Left ventricle myocardium inferior (tissue), 1 donor: ENCODE results near the gene GCK. TPM values are rescaled to one million over a fixed set of nuclear protein-coding genes. Genes with fewer than 3 reads are reported as not detected.

Experiments used
- DNase-seq: peaks from one replicate; pipeline ENCODE4 v3.0.0-alpha.2; 2020
- H3K27ac ChIP-seq: fragments of 200-600 bp; replicated peaks from 2 replicates; pipeline ENCODE4 v1.8.0; 2021
- H3K27me3 ChIP-seq: fragments of 200-600 bp; 2 replicates; pipeline ENCODE4 v1.8.0; 2021; ENCODE audit warnings: low read depth
- H3K36me3 ChIP-seq: fragments of 200-600 bp; 2 replicates; pipeline ENCODE4 v1.8.0; 2021
- H3K4me1 ChIP-seq: fragments of 200-600 bp; 2 replicates; pipeline ENCODE4 v1.8.0; 2021
- H3K4me3 ChIP-seq: fragments of 200-600 bp; 2 replicates; pipeline ENCODE4 v1.8.0; 2021; ENCODE audit warnings: mild to moderate bottlenecking, moderate library complexity
- H3K9me3 ChIP-seq: fragments of 200-600 bp; replicated peaks from 2 replicates; pipeline ENCODE4 v1.8.0; 2021
- CTCF ChIP-seq: fragments of 200-600 bp; IDR thresholded peaks from 2 replicates; pipeline ENCODE4 v1.8.0; 2021; ENCODE audit warnings: antibody characterized with exemption, mild to moderate bottlenecking, borderline replicate concordance
- intact Hi-C: fragments of 100-400 bp; cut with micrococcal nuclease; formaldehyde crosslinking; loops from one replicate; pipeline ENCODE4 v1.11.0; 2022
- total RNA-seq: library from RNA; stranded (reverse); fragmentation: NEBNext Ultra II Directional; extraction: Animal tissue kit (Norgen Biotek cat#: 25700); gene quantifications from one replicate; pipeline ENCODE4 v1.2.1, GENCODE V29; 2021
- donor health status: DM: no; HTN: yes; CAD: no; lungs with severe emphysema.

Gene GCK
- total RNA-seq, 1 donor from 2014 or later: 0.49 TPM

- Histone ChIP-seq H3K4me1 (no peaks in the 10 kb centered on the region), H3K27ac (no peak overlapping the region), H3K27me3 (peaks cover 11% of the 10 kb centered on the region), H3K9me3 (peaks cover 21% of the 10 kb centered on the region), H3K4me3 (no peak overlapping the region), H3K36me3 (no peaks in the 10 kb centered on the region)
- no peak for TF ChIP-seq CTCF
- DNase-seq: no peak
- intact Hi-C loops: no loop called here
Measured at GRCh38 chr7:44183386-44183785, 5.9 kb downstream of the GCK start.

GRCh38 chr7:44182827-44183226 is 6.4 kb downstream of the GCK start:
- Histone ChIP-seq H3K27me3 (peaks cover 11% of the 10 kb centered on the region), H3K4me3 (no peak overlapping the region), H3K27ac (no peak overlapping the region), H3K36me3 (no peaks in the 10 kb centered on the region), H3K4me1 (peaks cover 4% of the 10 kb centered on the region), H3K9me3 (peaks cover 21% of the 10 kb centered on the region)
- DNase-seq: no peak
- intact Hi-C loops: no loop called here
- TF ChIP-seq CTCF: no peak

GRCh38 chr7:44180631-44181030 is 8.6 kb downstream of the GCK start:
- H3K4me3 ChIP-seq: no peak overlapping the region
- intact Hi-C loops: no loop called here
- TF ChIP-seq CTCF: no peak

GRCh38 chr7:44177570-44178131 is 11.6 kb downstream of the GCK start:
- no peak overlapping the region for H3K4me3 ChIP-seq
- no peaks in the 10 kb centered on the region for H3K36me3 ChIP-seq
- DNase-seq: no peak
- peaks cover 10% of the 10 kb centered on the region for H3K4me1 ChIP-seq
- no peak overlapping the region for H3K27ac ChIP-seq
- no peak for TF ChIP-seq CTCF
- H3K27me3 ChIP-seq: peaks cover 14% of the 10 kb centered on the region
- intact Hi-C loops: no loop called here
- H3K9me3 ChIP-seq: peaks cover 12% of the 10 kb centered on the region

More at GRCh38 chr7:44180631-44181030, 8.6 kb downstream of the GCK start:
- no peaks in the 10 kb centered on the region for H3K36me3 ChIP-seq
- peaks cover 10% of the 10 kb centered on the region for H3K4me1 ChIP-seq
- no peak overlapping the region for H3K27ac ChIP-seq
- DNase-seq: no peak
- H3K9me3 ChIP-seq: peaks cover 21% of the 10 kb centered on the region
- peaks cover 17% of the 10 kb centered on the region for H3K27me3 ChIP-seq

GRCh38 chr7:44176486-44176885 is 12.8 kb downstream of the GCK start:
- Histone ChIP-seq H3K36me3 (no peaks in the 10 kb centered on the region), H3K9me3 (peaks cover under 1% of the 10 kb centered on the region), H3K27me3 (peaks cover 14% of the 10 kb centered on the region), H3K27ac (no peak overlapping the region), H3K4me3 (no peak overlapping the region), H3K4me1 (peaks cover 10% of the 10 kb centered on the region)
- intact Hi-C loops: no loop called here
- no peak for DNase-seq
- no peak for TF ChIP-seq CTCF
